Smooth muscle cell of the brain vasculature (primary cell): ENCODE measurements around the gene ENTPD8.
A peak's percentile ranks its signal among the peaks of the same experiment; 100 is the strongest.
"Not testable (repeated sequence)": the region's sequence is repeated elsewhere in the genome, so short reads cannot be mapped to it uniquely, and the experiment has no call there.

Source experiments
- DNase-seq: peaks from one replicate; pipeline ENCODE4 v3.0.0-alpha.2; 2012; ENCODE audit warnings: low read depth, low spot score

ENTPD8 gene

DNA sequence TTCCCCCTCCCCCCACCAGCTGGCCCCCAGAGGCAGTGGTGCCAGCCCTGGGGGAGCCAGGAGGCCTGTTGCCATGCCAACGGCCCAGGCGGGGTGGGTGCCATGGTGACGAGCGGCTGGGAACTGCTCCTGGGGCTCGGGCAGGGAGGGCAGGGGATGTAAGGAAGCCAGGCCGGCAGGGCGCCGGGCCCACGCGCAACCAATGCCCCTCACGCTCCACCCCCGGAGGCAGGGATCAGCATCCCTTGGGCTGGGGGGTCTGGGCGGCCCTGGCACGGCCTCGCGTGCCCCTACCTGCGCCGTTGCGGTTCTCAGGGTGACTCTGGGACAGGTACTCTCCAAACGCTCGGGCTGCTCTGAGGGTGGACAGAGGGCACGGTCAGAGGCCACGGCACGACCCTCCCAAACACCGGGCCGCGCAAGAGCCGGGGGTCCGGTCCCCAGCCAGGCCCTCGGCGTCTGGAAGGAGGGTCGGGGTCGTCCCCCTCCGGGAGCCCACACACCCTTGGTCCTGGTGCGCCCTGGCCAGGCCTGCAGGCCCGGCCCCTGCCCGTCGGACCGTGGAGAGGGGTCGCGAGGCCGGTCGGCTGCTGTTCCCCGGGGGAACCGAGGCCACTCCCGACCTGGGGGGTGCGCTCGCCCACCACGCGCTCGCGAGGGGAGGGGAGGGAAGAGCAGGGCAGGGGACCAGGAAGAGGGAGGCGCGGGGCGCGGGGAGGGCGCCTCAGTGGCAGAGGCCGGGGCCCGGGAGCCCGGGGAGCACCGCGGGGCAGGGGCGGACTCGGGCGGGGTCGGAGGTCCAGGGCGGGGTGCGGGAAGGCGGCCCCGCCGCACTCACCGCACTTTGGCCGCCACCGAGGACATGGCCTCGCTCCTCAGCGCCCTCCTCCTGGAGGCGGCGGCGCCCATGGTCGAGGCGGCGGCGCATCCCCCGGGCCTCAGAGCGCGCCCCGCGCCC, 17.3 kb upstream of the ENTPD8 start:
- DNase-seq = no peak

DNA sequence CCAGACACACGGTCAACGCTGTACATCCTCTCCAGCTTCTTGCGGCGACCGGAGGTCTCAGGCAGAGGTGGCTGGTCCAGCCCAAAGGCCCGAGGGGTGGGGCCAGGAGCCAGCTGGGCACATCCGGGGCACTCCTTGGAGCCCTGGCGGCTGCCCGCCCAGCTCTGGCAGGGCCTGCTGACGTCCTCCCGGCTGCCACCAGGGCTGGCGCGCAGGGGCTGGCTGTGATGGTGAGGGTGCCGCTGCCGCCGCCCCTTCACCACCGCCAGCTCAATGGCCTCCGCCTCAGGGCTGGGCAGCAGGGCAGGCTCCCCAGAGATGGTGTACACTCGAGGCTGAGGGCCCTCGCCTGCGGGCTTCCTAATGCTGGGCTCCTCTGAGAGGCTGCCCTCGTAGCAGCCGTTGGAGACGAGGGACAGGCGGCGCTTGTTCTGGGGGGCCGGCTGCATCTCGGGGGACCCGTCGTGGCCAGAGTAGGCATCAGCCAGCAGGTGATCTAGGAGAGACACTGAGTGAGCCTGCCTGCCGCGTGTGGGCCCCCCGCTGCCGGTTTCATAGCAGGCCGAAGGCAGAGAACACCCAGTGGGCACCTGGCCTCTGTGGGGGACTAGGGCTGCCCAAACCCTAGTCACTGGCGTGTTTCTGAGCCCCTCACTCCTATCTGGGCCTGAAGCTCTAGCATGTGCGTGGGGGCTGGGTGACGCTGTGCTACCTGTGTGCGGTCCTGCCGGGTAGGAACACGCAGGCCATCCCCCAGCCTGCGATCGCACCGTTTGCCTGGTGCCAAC, 16.4 kb upstream of the ENTPD8 start:
- no peak for DNase-seq

DNA sequence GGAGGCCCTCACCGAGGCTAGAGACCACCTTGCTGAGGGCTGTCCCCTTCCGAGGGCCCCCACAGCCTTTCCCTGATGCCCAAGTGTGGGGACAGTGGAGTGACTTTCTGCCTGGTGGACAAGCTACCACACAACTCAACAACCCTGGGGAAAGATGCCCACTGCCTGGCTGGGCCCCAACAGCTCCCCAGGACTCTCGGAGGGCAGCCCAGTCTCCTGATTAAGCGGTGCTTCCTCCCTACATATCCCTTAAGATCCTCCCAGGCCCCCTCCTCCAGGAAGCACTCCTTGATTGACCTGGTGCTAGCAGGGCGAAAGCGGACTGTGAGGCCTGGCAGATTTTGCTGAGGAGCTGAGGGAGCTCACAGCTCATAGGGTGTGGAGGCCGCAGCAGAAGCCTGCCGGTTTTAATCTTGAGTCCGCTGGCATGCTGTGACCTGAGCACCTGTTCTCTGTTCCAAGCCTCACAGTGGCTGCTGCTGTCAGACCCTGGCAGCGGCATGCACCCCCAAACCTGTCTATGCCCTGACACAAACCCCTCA, 15.8 kb upstream of the ENTPD8 start:
- no peak for DNase-seq

DNA sequence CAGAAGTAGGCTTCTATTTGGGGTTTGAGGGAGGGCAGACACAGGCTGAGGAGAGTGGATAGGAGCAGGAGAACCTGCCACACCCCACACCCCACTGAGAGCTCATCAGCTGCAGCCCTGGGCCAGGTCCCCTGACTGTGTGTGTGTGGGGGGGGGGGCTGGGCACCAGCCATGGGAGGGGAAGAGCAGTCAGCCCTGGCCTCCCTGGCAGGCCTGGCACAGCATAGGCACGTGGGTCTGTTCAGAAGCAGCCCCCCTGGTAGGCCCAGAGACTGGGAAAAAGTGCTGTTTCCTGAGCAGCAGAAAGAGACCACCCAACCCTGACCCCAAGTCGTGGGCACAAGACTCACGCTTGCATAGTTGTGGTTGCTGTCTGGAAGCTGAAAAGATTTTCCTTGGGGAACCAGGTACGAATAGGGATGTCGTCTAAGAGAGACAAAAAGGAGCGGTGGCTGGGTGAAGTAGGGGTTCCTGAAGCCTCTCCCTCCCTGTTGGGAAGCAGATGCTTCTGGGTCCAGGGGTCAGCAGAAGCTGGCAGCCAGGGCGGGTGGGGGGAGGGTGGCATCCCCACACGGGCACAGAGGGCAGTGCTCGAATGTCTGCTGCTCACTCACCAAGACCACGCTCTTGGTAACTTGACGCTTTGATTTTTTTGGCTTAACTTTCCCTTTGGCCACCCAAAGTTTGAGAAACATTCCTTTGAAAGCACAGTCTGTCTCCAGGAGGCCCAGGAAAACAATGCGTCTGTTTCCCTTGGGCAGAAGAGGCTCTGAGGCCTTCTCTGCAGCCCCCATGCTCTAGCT, 15.1 kb upstream of the ENTPD8 start:
- DNase-seq = peak; percentile 72

DNA sequence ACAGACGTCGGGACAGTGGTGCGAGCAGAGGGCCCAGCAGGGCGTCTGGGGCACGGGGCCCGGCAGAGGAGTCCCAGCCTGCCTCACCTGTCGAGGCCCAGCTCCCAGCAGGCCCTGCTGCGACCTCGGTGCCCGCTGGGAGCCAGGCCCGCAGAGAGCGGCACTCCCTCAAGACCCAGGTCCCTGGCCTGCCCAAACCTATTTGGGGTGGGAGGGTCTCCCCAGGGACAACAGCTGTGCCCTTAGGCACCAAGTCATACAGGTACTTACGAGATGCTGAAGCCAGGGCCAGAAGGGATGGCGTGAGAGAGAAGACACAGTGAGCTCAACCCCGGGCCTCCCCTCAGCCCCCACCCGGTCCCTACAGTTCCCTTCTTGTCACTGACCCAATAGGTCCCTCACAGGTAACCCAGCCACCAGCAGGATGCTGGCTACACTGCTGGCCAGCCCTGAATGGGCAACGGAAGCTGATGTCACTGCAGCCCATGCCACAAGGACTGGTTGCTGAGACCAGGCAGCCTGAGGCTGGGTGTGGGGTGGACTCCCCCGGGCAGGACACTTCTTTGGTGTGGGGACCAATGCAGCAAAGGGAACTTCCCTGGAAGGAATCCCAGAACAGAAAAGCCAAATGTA, 14.3 kb upstream of the ENTPD8 start:
- no peak for DNase-seq

DNA sequence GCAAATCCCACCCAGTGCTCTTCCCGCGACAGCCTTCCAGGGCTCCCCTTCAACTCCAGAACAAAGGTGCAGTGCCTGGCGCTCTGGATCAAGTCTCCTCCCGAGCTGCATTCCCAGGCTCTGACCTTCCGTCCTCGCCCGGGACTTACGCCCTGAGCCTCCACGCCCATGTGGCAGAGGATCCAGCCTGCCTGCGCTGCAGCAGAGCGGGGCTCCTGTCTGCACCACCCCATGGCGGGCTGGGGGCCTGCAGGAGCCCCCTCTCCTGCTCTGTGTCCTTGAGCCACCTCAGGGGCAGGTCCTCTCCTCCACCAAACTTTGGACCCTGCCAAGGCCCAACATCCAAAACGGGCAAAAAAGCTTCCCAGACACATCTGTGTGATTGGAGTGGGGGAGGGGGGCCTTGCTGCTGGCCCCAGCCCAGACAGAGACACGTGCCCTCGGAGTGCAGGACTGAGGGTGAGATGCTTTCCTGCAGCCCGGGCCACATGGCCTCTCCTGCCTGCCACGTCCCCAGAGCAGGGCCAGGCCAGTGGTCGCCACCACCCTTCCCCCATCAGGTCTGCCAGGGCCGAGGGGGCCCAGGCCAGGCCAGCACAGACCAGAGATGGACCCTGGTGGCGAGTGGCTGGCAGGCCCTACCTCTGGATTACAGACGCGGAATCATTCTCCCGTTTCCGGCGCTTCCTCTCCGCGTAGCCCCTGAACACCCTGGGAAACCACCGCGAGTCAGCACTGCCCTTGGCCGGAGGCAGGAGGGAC, 13.6 kb upstream of the ENTPD8 start:
- no peak for DNase-seq

DNA sequence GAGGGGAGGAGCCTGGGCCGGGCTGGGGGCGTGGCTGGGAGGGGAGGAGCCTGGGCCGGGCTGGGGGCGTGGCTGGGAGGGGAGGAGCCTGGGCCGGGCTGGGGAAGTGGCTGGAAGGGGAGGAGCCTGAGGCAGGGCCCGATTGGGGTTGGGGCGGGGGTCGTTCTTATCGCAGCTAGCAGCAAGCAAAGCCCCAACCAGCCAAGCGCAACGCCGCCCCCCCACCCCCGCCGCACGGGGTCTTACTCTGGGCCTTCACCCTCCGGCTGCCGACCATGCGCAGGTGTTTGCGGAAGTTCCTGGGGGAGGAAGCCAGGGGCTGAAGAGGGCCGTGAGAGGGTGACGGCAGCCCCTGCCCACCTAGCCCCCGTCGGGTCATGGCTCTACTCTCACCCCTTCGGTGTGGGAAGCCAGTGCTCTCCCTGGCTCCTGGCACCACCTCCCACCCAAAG, 13.0 kb upstream of the ENTPD8 start:
- DNase-seq = no peak

DNA sequence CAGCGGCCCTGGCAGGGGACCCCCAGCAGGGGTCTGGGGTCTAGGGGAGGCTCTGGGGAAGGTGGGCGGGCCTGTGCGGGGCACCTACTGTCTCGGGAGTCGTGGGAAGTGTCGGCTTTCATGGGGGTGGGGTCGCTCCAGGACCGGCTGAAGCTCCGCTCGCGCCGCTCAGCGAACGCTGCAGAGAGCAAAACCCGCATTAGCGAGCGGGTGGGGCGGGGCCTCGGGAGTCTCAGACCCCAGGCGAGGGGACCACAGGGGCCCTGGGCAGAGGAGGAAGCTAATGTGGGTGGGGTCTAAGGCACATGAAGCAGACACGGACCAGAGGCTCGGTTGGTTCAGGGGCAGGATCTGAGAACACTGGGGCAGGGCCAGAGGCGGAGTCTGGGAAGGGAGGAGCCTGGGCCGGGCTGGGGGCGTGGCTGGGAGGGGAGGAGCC, 12.5 kb upstream of the ENTPD8 start:
- peak; percentile 40 for DNase-seq

DNA sequence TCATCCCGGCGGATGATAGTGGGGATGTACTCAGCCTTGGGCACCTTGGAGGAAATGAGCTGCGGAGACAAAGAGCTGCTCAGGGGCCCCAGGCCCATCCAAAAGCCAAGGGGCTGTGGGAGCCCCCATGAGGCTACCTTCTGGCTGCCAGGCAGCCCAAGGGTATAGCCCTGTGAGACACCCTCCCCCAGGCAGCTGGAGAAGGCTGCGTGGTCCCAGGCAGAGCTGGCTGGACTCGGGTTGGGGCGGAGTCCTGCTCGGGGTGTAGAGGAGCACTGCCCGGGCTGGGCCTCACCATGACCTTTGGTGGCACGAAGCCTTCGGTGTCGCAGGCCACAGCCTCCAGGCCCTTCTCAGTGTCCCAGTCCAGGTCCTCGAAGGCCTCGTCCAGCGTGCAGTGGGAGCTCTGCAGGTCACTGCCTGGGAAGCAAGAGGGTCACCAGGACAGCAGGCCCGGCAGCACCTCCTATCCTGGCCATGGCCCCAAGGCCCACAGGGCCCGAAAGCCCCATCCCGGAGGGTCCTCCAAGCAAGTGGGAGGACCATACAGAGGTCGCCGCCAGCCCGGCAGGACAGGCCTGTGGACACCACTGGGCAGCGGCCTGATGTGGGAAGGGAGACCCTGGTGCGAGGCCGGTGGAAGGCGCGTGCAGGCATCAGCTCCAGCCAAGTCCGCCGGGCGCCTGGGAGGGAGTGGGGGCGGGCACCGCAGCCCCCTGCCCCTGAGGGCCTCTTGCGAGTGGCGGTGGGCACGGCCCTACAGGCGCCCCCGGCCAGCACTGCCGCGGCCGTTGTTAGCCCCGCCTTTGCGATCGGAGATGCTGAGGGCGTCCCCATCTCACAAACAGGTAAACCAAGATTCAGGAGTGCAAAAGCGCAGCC, 11.8 kb upstream of the ENTPD8 start:
- DNase-seq = no peak

DNA sequence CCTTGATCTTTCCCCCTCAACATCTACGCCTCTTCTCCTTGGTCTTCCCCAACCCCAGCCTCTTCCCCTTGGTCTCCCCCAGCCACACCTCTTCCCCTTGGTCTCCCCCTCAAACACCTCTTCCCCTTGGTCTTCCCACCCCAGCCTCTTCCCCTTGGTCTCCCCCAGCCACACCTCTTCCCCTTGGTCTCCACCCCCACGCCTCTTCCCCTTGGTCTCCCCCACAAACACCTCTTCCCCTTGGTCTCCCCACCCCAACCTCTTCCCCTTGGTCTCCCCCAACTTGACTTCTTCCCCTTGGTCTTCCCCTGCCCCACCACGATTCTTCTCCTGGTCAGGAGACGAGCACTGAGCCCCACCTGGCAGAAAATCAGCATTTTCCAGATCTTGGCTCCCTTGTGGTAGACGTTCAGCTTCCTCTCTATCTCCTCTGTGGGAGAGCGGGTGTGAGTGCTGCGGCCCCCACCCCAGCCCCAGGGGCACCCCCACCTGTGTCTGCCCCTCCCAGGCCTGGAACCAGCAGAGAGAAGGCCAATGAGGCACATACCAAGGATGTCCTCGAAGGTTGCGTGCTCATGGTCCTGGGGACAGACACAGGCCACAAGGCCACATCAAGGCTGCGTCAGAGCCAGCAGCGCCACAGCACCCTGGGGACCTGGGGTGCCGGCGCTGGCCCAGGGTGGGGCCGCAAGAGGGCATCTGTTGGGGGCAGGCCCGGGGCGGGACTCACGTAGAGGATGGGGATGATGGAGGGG, 11.0 kb upstream of the ENTPD8 start:
- no peak for DNase-seq

DNA sequence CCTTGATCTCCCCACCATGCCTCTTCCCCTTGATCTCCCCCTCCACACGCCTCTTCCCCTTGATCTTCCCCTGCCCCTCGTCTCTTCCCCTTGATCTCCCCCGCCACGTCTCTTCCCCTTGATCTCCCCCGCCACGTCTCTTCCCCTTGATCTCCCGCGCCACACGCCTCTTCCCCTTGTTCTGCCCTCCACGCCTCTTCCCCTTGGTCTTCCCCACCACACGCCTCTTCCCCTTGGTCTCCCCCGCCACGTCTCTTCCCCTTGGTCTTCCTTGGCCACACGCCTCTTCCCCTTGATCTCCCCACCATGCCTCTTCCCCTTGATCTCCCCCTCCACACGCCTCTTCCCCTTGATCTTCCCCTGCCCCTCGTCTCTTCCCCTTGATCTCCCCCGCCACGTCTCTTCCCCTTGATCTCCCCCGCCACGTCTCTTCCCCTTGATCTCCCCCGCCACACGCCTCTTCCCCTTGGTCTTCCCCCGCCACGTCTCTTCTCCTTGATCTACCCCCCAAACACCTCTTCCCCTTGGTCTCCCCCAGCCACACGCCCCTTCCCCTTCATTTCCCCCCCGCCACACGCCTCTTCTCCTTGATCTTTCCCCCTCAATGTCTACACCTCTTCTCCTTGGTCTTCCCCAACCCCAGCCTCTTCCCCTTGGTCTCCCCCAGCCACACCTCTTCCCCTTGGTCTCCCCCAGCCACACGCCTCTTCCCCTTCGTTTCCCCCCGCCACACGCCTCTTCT, 10.3 kb upstream of the ENTPD8 start:
- DNase-seq = not testable (repeated sequence)

DNA sequence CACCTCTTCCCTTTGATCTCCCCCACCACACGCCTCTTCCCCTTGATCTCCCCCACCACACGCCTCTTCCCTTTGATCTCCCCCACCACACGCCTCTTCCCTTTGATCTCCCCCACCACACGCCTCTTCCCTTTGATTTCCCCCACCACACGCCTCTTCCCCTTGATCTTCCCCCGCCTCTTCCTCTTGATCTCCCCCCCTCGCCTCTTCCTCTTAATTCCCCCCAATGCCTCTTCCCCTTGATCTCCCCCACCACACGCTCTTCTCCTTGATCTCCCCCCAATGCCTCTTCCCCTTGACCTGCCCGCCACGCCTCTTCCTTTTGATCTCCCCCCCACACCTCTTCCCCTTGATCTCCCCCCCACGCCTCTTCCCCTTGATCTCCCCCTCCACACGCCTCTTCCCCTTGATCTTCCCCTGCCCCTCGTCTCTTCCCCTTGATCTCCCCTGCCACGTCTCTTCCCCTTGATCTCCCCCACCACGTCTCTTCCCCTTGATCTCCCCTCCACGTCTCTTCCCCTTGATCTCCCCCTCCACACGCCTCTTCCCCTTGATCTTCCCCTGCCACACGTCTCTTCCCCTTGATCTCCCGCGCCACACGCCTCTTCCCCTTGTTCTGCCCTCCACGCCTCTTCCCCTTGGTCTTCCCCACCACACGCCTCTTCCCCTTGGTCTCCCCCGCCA, 9.5 kb upstream of the ENTPD8 start:
- DNase-seq = not testable (repeated sequence)

DNA sequence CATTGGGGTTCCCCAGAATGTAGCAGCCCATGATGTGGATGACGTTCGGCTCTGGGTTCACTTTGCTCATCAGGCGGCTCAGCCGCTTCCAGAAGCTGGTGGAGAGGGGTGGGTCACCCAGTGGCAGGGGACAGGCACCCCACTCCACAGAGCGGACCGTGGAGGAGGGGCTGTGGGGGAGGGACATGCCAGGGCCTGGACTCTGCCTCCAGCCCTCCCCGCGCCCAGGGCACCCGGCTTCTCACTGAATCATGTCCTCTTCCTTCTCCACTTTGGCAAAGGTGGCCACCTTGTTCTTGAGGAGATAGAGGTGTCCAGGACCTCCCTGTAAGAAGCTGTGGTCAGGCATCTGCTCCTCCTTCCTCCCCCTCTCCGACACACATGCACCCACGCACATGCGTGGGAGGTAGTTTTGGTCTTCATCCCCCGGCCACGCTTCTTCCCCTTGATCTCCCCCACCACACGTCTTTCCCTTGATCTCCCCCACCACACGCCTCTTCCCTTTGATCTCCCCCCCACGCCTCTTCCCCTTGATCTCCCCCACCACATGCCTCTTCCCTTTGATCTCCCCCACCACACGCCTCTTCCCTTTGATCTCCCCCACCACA, 8.9 kb upstream of the ENTPD8 start:
- no peak for DNase-seq

DNA sequence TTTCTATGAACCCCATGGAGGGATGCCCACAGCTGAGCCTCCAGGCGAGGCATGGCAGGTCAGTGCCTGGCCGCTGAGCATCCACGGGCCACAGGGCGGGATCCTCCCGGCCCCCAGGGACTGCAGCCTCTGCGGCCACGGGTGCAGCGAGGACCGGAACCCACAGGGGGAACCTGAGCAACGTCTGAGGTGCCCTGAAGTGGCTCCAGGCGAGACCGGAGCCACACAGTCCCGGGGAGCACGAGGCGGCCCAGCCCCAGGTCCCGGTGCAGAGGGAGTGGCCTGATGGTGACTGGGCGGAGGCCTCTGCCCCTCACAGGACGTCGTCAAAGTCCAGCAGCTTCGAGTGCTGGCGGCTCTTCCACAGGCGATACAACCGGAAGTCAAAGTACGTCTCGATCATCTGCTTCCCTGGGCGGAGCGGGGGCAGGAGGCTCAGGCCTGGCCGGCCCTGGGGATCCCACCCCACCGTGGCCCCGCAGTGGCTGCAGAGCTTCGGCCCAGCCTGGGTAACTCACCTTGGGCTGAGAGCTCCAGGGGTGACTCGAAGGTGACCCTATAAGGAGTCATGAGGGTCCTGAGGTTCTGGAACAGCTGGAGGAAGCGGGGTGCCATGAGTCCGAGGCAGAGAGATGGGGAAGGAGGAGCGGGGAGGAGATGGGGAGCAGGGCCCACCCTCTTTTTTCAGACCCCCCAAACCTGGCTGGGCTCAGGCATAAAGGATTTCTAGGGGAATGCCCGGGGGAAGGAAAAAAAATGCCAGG, 8.1 kb upstream of the ENTPD8 start:
- no peak for DNase-seq

DNA sequence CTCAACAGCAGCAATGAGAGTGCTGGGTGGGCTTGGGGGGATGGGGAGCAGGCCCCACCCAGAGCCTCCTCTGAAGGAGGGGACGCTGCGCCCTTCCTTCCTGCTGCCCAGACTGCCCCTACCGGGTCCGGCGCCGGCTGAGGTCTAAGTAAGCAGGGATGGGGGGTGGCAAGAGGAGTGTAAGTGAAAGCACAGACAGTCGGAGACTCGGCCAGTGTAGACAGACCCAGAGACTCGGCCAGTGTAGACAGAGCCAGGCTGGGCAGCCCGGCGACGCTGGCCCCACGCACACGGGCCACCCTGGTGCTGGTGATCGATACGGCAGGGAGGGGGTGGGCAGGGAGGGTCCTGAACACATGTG, 7.4 kb upstream of the ENTPD8 start:
- no peak for DNase-seq
